Measurements from ENCODE around the gene OOSP4B.
"Not testable (repeated sequence)": the region's sequence is repeated elsewhere in the genome, so short reads cannot be mapped to it uniquely, and the experiment has no call there.

Gene OOSP4B

DNA sequence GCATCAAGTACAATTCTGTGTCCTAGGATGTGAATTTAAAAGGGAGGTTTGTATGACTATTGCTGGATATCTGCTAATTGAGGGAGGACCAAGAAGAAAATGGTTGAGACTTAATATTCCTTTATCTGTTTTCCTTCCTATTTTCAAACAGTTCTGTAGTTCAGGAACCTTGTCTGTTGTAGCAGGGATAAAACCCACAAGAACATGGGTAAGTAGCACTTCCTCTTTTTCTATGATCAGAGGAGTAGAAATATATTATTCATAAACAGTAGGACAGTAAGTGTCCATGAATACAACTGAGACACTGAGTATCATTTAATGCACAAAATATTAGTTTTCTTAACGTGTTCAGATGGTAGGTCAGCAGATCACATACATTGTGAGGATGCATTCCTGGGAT is 47.1 kb downstream of the OOSP4B start:
- DNase-seq (ENCODE audit: low read depth, low spot score), result no peak
- Histone ChIP-seq H3K36me3 (ENCODE audit: insufficient read depth, insufficient read length, low read length) (no peaks in the 10 kb centered on the region), H3K9me3 (ENCODE audit: insufficient read depth, low read length) (no peaks in the 10 kb centered on the region), H3K4me3 (ENCODE audit: insufficient read length, low read depth) (no peak overlapping the region), H3K9ac (ENCODE audit: insufficient read length, low read depth) (no peak overlapping the region), H3K4me1 (ENCODE audit: insufficient read depth, insufficient read length) (no peaks in the 10 kb centered on the region), H3K27me3 (ENCODE audit: insufficient read depth, insufficient read length) (no peaks in the 10 kb centered on the region)
- TF ChIP-seq ZNF274 (IDR thresholded peaks at IDR 0.05; ENCODE audit: low read depth, low read length), result no peak
- TF ChIP-seq SUZ12 (IDR thresholded peaks at IDR 0.05; ENCODE audit: extremely low read depth, insufficient read depth, insufficient read length), result no peak
- TF ChIP-seq YY1 (IDR thresholded peaks at IDR 0.05; ENCODE audit: insufficient read depth, insufficient read length), result no peak

DNA sequence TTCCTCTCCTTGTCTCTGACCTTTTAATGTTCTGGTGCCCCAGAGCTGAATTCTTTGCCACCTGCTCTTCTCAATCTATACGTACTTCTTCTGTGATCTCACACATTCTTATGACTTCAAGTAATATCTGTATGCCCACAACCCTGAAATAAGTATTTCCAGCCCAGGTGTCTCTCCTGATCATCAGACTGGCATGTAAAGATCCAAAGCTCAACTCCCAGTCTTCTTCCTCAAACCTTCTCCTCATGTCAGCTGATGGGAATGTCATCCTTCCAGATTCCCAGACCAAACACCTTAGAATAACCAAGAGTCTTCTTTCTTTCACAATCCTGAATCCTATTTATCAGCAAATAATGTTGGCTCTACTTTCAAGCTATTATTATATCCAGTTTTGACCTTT is 48.8 kb downstream of the OOSP4B start:
- H3K9me3 ChIP-seq (ENCODE audit: insufficient read depth, low read length), result no peaks in the 10 kb centered on the region
- TF ChIP-seq ZNF274 (IDR thresholded peaks at IDR 0.05; ENCODE audit: low read depth, low read length) (no peak), SUZ12 (IDR thresholded peaks at IDR 0.05; ENCODE audit: extremely low read depth, insufficient read depth, insufficient read length) (no peak), YY1 (IDR thresholded peaks at IDR 0.05; ENCODE audit: insufficient read depth, insufficient read length) (no peak)

DNA sequence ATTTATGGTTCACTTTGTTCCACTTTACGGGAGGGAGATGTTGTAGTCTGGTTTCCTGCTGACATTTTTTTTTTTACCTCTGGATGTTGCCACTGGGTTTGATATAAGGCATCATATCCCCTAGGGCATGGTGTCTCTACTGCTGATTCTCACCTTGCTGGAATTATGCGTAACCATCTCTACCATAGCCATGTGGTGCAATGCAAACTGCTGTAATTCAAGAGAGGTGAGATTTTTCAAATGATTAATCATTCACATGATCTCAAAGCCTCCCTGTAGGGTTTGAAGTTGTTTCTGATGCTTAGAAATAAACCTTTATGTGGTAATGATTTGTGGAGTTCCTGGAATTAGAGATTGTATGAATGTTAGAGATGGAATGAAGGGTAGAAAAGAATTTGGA is 52.5 kb downstream of the OOSP4B start:
- H3K4me1 ChIP-seq (ENCODE audit: insufficient read depth, insufficient read length), result no peaks in the 10 kb centered on the region
- TF ChIP-seq ZNF274 (IDR thresholded peaks at IDR 0.05; ENCODE audit: low read depth, low read length), result no peak
- TF ChIP-seq YY1 (IDR thresholded peaks at IDR 0.05; ENCODE audit: insufficient read depth, insufficient read length), result no peak
- no peak for TF ChIP-seq SUZ12 (IDR thresholded peaks at IDR 0.05; ENCODE audit: extremely low read depth, insufficient read depth, insufficient read length)
- no peaks in the 10 kb centered on the region for H3K36me3 ChIP-seq (ENCODE audit: insufficient read depth, insufficient read length, low read length)
- no peak for DNase-seq (ENCODE audit: low read depth, low spot score)
- no peak overlapping the region for H3K9ac ChIP-seq (ENCODE audit: insufficient read length, low read depth)
- H3K4me3 ChIP-seq (ENCODE audit: insufficient read length, low read depth), result no peak overlapping the region
- H3K9me3 ChIP-seq (ENCODE audit: insufficient read depth, low read length), result peaks cover 4% of the 10 kb centered on the region; the same call in 1 of the 2 replicates
- H3K27me3 ChIP-seq (ENCODE audit: insufficient read depth, insufficient read length), result no peaks in the 10 kb centered on the region

More for the DNA sequence above, 48.8 kb downstream of the OOSP4B start:
- DNase-seq (ENCODE audit: low read depth, low spot score), result no peak
- Histone ChIP-seq H3K4me3 (ENCODE audit: insufficient read length, low read depth) (no peak overlapping the region), H3K4me1 (ENCODE audit: insufficient read depth, insufficient read length) (no peaks in the 10 kb centered on the region), H3K9ac (ENCODE audit: insufficient read length, low read depth) (no peak overlapping the region), H3K27me3 (ENCODE audit: insufficient read depth, insufficient read length) (no peaks in the 10 kb centered on the region), H3K36me3 (ENCODE audit: insufficient read depth, insufficient read length, low read length) (no peaks in the 10 kb centered on the region)

DNA sequence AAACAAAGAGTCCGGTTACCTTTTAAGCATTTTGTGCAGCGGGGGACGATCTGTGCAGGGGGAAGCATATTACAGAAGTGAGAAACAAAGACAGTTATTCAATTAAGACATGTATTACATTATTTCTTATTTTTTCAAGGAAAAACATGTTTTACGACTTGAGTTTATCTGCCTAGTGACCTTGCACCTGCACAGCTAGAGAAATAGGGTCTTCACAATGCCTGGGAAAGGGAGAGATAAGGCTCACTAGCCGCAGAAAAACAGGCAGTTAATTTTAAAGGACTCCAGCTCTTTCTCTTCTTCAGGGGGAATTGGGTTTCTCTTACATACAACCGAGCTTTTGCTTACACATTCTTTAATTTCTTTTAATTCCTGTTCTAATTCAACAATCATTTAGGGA is 54.7 kb downstream of the OOSP4B start:
- not testable (repeated sequence) for H3K4me1 ChIP-seq (ENCODE audit: insufficient read depth, insufficient read length); H3K9ac ChIP-seq (ENCODE audit: insufficient read length, low read depth); H3K36me3 ChIP-seq (ENCODE audit: insufficient read depth, insufficient read length, low read length); H3K27me3 ChIP-seq (ENCODE audit: insufficient read depth, insufficient read length); DNase-seq (ENCODE audit: low read depth, low spot score); H3K9me3 ChIP-seq (ENCODE audit: insufficient read depth, low read length); H3K4me3 ChIP-seq (ENCODE audit: insufficient read length, low read depth)

DNA sequence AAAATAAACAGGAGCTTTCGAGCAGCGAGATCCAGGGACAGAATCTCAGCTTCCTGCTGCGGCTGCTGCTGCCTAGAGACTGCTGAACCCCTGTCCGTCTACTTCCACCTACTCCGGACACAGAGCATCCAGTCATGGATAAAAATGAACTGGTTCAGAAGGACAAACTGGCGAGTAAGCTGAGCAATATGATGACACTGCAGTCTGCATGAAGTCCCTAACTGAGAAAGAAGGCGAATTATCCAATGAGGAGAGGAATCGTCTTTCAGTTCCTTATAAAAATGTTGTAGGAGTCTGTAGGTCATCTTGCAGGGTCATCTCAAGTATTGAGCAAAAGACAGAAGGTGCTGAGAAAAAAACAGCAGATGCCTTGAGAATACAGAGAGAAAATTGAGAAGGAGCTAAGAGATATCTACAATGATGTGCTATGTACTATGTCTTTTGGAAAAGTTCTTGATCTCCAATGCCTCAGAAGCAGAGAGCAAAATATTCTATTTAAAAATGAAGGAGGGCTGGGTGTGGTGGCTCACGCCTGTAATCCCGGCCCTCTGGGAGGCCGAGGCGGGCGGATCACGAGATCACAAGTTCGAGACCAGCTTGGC is 60.3 kb downstream of the OOSP4B start:
- no peaks in the 10 kb centered on the region for H3K36me3 ChIP-seq (ENCODE audit: insufficient read depth, insufficient read length, low read length)
- TF ChIP-seq YY1 (IDR thresholded peaks at IDR 0.05; ENCODE audit: insufficient read depth, insufficient read length) (no peak), ZNF274 (IDR thresholded peaks at IDR 0.05; ENCODE audit: low read depth, low read length) (no peak), SUZ12 (IDR thresholded peaks at IDR 0.05; ENCODE audit: extremely low read depth, insufficient read depth, insufficient read length) (no peak)
- no peak for DNase-seq (ENCODE audit: low read depth, low spot score)
- H3K4me3 ChIP-seq (ENCODE audit: insufficient read length, low read depth), result no peak overlapping the region
- H3K9me3 ChIP-seq (ENCODE audit: insufficient read depth, low read length), result peaks cover 4% of the 10 kb centered on the region; the same call in 1 of the 2 replicates
- no peaks in the 10 kb centered on the region for H3K27me3 ChIP-seq (ENCODE audit: insufficient read depth, insufficient read length)
- H3K4me1 ChIP-seq (ENCODE audit: insufficient read depth, insufficient read length), result no peaks in the 10 kb centered on the region
- no peak overlapping the region for H3K9ac ChIP-seq (ENCODE audit: insufficient read length, low read depth)

DNA sequence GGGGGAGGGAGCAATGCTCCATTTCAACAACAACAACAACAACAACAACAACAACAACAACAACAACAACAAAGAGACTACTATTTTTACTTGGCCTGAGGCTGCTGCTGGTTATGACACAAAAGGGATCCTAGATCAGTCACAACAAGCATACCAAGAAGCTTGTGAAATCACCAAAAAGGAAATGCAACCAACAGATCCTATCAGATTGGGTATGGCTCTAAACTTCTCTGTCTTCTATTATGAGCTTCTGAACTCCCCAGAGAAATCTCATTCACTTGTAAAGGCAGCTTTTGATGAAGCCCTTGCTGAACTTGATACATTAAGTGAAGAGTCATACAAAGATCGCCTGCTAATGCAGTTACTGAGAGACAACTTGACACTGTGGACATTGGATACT is 61.0 kb downstream of the OOSP4B start:
- H3K4me3 ChIP-seq (ENCODE audit: insufficient read length, low read depth), result no peak overlapping the region
- no peak for DNase-seq (ENCODE audit: low read depth, low spot score)

DNA sequence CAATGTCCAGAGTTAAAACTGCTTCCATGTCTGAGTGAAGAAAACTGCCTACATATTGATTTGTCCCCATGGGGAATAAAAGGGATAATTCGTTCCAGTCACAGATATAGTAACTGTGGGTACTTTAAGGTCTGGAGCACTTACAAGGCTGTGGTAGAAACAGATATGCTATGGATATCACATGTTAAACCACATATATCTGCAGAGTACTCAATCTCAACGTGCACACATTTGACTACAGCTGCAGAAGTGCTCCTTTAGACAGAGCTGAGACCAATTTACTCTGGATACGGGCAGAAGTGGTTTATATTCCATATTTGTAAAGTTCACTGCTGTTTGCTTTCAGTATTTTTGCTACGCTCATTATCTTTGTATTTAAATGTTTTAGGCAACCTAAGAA is 61.8 kb downstream of the OOSP4B start:
- Histone ChIP-seq H3K9me3 (ENCODE audit: insufficient read depth, low read length) (no peaks in the 10 kb centered on the region), H3K4me1 (ENCODE audit: insufficient read depth, insufficient read length) (no peaks in the 10 kb centered on the region), H3K27me3 (ENCODE audit: insufficient read depth, insufficient read length) (no peaks in the 10 kb centered on the region), H3K36me3 (ENCODE audit: insufficient read depth, insufficient read length, low read length) (no peaks in the 10 kb centered on the region), H3K4me3 (ENCODE audit: insufficient read length, low read depth) (no peak overlapping the region), H3K9ac (ENCODE audit: insufficient read length, low read depth) (no peak overlapping the region)
- TF ChIP-seq YY1 (IDR thresholded peaks at IDR 0.05; ENCODE audit: insufficient read depth, insufficient read length), result no peak
- no peak for TF ChIP-seq ZNF274 (IDR thresholded peaks at IDR 0.05; ENCODE audit: low read depth, low read length)
- no peak for TF ChIP-seq SUZ12 (IDR thresholded peaks at IDR 0.05; ENCODE audit: extremely low read depth, insufficient read depth, insufficient read length)
- DNase-seq (ENCODE audit: low read depth, low spot score), result no peak

More for the DNA sequence above, 61.0 kb downstream of the OOSP4B start:
- Histone ChIP-seq H3K36me3 (ENCODE audit: insufficient read depth, insufficient read length, low read length) (no peaks in the 10 kb centered on the region), H3K9ac (ENCODE audit: insufficient read length, low read depth) (no peak overlapping the region), H3K4me1 (ENCODE audit: insufficient read depth, insufficient read length) (no peaks in the 10 kb centered on the region), H3K9me3 (ENCODE audit: insufficient read depth, low read length) (peaks cover 4% of the 10 kb centered on the region; the same call in 1 of the 2 replicates), H3K27me3 (ENCODE audit: insufficient read depth, insufficient read length) (no peaks in the 10 kb centered on the region)
- no peak for TF ChIP-seq SUZ12 (IDR thresholded peaks at IDR 0.05; ENCODE audit: extremely low read depth, insufficient read depth, insufficient read length)
- TF ChIP-seq ZNF274 (IDR thresholded peaks at IDR 0.05; ENCODE audit: low read depth, low read length), result no peak

DNA sequence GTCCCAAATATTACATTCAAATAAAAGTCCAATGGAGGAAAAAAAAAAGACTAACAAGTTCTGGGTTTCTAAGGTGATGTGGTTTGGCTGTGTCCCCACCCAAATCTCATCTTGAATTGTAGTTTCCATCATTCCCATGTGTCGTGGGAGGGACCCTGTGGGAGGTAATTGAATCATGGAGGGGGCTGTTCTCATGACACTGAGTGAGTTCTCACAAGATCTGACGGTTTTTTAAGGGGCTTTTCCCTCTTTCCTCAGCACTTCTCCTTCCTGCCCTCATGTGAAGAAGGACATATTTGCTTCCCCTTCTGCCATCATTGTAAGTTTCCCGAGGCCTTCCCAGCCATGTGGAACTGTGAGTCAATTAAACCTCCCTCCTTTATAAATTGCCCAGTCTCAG is 63.6 kb downstream of the OOSP4B start:
- H3K36me3 ChIP-seq (ENCODE audit: insufficient read depth, insufficient read length, low read length), result no peaks in the 10 kb centered on the region
- H3K4me1 ChIP-seq (ENCODE audit: insufficient read depth, insufficient read length), result no peaks in the 10 kb centered on the region
- no peak overlapping the region for H3K4me3 ChIP-seq (ENCODE audit: insufficient read length, low read depth)
- H3K9ac ChIP-seq (ENCODE audit: insufficient read length, low read depth), result no peak overlapping the region
- no peaks in the 10 kb centered on the region for H3K27me3 ChIP-seq (ENCODE audit: insufficient read depth, insufficient read length)
- H3K9me3 ChIP-seq (ENCODE audit: insufficient read depth, low read length), result no peaks in the 10 kb centered on the region
- DNase-seq (ENCODE audit: low read depth, low spot score), result no peak
- no peak for TF ChIP-seq YY1 (IDR thresholded peaks at IDR 0.05; ENCODE audit: insufficient read depth, insufficient read length)
- no peak for TF ChIP-seq ZNF274 (IDR thresholded peaks at IDR 0.05; ENCODE audit: low read depth, low read length)
- TF ChIP-seq SUZ12 (IDR thresholded peaks at IDR 0.05; ENCODE audit: extremely low read depth, insufficient read depth, insufficient read length), result no peak

All from NT2/D1 (cell line).